Ovary (tissue), 3 donors: ENCODE data around the gene ROS1.

Experiments
- CTCF ChIP-seq, 3 donors: fragments of 450-650 bp in 2 of 3; fragments of 200-600 bp in 1 of 3; IDR thresholded peaks; one replicate each; pipeline versions ENCODE4 v1.5.1 to v1.8.0; 2016 to 2022; ENCODE audit warnings: antibody characterized with exemption in 3 of 3, mild to moderate bottlenecking in 1 of 3
- EP300 ChIP-seq: sonication (generic); formaldehyde crosslinking; IDR thresholded peaks from one replicate; pipeline ENCODE4 v1.6.1; 2017; ENCODE audit warnings: antibody characterized with exemption
- POLR2A ChIP-seq: fragments of 450-650 bp; IDR thresholded peaks from one replicate; pipeline ENCODE4 v1.6.1; 2017; ENCODE audit warnings: antibody characterized with exemption, mild to moderate bottlenecking, moderate library complexity
- donor health status: DM: no; HTN: no; CAD: no.

- no peak for TF ChIP-seq CTCF (IDR thresholded peaks at IDR 0.05)
- no peak for TF ChIP-seq POLR2A
- no peak for TF ChIP-seq EP300
Observed at GRCh38 chr6:117352466-117353081, 73.2 kb downstream of the ROS1 start.
